Coronary artery (tissue), 2 donors: ENCODE data around the gene RASGRF2.

Experiments
- DNase-seq: peaks from one replicate; pipeline ENCODE4 v3.0.0-alpha.2; 2017; ENCODE audit warnings: low spot score
- H3K27ac ChIP-seq, 2 donors: fragments of 200-600 bp; sonication (generic); one replicate each; pipeline ENCODE4 v1.5.1; 2016 to 2019
- H3K4me3 ChIP-seq: fragments of 200-600 bp; sonication (generic); 2 replicates; pipeline ENCODE4 v1.5.1; 2016; ENCODE audit warnings: mild to moderate bottlenecking, moderate library complexity
- TF ChIP-seq, protein P1 (sequence below): fragments of 200-600 bp; sonication (generic); IDR thresholded peaks from one replicate; pipeline ENCODE4 v1.5.1; 2019; ENCODE audit warnings: antibody characterized with exemption

RASGRF2 gene

GRCh38 chr5:80959768-80960442, at the start of gene RASGRF2:
Gene RASGRF2 (plus strand): TSS chr5:80960363. CDS start chr5:80960739, 376 bp downstream.
- Histone ChIP-seq H3K4me3 (peak within 1 kb of the TSS; percentile 71), H3K27ac (peak within 1 kb of the TSS; percentile 13 to 65)
- no peak for DNase-seq
- TF ChIP-seq, protein P1, sequence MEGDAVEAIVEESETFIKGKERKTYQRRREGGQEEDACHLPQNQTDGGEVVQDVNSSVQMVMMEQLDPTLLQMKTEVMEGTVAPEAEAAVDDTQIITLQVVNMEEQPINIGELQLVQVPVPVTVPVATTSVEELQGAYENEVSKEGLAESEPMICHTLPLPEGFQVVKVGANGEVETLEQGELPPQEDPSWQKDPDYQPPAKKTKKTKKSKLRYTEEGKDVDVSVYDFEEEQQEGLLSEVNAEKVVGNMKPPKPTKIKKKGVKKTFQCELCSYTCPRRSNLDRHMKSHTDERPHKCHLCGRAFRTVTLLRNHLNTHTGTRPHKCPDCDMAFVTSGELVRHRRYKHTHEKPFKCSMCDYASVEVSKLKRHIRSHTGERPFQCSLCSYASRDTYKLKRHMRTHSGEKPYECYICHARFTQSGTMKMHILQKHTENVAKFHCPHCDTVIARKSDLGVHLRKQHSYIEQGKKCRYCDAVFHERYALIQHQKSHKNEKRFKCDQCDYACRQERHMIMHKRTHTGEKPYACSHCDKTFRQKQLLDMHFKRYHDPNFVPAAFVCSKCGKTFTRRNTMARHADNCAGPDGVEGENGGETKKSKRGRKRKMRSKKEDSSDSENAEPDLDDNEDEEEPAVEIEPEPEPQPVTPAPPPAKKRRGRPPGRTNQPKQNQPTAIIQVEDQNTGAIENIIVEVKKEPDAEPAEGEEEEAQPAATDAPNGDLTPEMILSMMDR, result no peak

GRCh38 chr5:80912479-80912878, 47.7 kb upstream of the RASGRF2 start:
- DNase-seq, result no peak
- Histone ChIP-seq H3K4me3 (no peak overlapping the region), H3K27ac (no peak overlapping the region)
- TF ChIP-seq, protein P1, result no peak

DNA sequence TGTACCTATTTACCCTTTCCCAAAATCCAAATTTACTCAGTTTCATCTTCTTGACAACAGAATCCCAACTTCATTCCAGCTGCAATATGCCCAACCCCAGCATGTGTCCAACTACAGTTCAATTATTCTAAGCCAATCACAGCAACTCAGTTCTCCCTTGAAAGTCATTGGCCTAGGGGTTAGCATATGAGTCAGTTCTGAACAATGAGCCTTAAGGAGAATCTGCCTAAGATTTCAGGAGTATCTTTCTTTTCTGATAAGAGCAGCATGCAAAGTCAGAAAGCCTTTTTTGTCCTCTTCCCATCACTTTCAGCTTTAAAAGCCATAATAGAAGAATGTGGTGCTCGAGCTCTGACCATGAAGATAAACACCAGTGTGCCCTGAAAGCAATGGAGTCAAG, 44.4 kb upstream of the RASGRF2 start:
- no peak overlapping the region for H3K27ac ChIP-seq
- H3K4me3 ChIP-seq, result no peak overlapping the region
- no peak for DNase-seq
- TF ChIP-seq, protein P1, result no peak

GRCh38 chr5:80916676-80917075, 43.5 kb upstream of the RASGRF2 start:
- no peak overlapping the region for H3K4me3 ChIP-seq
- TF ChIP-seq, protein P1, result no peak
- no peak overlapping the region for H3K27ac ChIP-seq
- no peak for DNase-seq

DNA sequence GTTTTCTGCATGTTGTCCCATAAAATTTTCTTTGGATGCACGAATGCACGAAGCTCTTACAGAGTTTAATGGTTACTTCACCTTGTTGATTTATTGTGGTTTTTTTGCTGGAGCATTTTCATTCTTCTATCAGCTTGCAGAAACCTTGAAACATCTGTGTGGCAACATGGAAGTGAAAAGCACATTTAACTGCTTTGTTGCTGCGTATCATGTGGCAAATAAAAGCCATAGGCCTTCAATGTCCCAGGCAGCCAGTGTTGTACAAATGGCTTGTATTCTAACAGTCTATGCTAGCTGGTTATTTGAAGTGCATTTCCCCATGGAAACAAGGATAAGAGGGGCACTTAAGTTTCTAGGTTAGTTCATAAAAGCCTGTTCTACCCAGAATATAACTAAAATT, 42.5 kb upstream of the RASGRF2 start:
- DNase-seq, result no peak
- no peak overlapping the region for H3K27ac ChIP-seq
- no peak overlapping the region for H3K4me3 ChIP-seq
- TF ChIP-seq, protein P1, result no peak

- TF ChIP-seq, protein P1, result no peak
- no peak overlapping the region for H3K27ac ChIP-seq
- no peak for DNase-seq
- H3K4me3 ChIP-seq, result no peak overlapping the region
Measured at GRCh38 chr5:80919678-80920196, 40.4 kb upstream of the RASGRF2 start.

GRCh38 chr5:80920333-80920732, 39.8 kb upstream of the RASGRF2 start:
- TF ChIP-seq, protein P1, result no peak
- DNase-seq, result no peak
- Histone ChIP-seq H3K27ac (no peak overlapping the region), H3K4me3 (no peak overlapping the region)
